Activated CD4-positive, alpha-beta T cell treated with anti-CD3 and anti-CD28 coated beads for 24 hours (primary cell): Measurements from ENCODE around the gene MPHOSPH9.
A peak's percentile ranks its signal among the peaks of the same experiment; 100 is the strongest.
"Not testable (repeated sequence)": the region's sequence is repeated elsewhere in the genome, so short reads cannot be mapped to it uniquely, and the experiment has no call there.

ENCODE experiments used
- DNase-seq, 2 donors: peaks; one replicate each; pipeline ENCODE4 v3.0.0-alpha.2; 2020; ENCODE audit warnings: low read depth in 2 of 2

The MPHOSPH9 gene

DNA sequence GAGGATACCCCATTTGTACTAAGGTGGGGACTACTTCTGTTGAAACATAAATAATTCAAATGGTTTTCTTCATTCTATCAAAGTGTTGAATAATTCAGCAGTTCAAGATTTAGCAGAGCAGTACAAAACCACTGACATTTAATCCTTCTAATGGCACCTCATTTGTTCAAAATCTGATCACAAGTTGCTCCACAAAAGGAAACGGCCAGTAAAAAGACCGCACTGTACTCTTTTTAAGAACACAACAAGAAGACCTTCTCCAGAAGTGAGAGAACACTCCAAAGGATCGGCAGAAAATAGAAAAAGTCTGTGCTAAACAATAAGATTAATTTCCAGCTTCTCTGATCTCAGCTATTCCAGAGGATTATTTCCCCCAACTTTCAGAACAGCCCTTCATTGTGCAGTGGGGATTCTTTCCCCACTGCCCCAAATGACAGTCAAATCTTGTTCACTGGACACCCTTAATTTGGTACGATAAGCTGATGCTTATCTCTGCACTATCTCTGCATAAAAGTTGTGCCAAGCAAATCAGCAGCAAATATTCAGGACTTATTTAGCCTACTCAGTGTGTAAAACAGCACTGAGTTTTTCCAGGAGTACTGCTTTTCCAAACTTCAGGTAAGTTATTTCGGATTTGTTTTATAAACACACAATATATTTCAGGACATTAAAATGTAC, 5.2 kb downstream of the MPHOSPH9 start:
- DNase-seq: no peak

DNA sequence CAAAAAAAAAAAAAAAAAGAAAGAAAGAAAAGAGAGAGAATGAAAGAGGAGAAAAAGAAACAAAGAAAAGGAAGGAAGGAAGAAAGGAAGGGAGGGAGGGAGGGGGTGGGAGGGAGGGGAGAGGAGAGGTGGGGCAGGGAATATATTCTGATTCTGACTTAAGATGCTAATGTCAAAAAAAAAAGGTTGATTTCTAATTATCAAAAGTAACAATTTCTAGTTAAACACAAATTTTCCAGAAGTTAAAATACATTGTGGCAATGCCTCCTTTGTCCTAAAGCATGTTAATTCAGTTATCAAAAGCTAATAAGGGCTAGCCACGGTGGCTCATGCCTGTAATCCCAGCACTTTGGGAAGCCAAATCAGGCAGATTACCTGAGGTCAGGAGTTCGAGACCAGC, 7.5 kb downstream of the MPHOSPH9 start:
- DNase-seq: no peak

DNA sequence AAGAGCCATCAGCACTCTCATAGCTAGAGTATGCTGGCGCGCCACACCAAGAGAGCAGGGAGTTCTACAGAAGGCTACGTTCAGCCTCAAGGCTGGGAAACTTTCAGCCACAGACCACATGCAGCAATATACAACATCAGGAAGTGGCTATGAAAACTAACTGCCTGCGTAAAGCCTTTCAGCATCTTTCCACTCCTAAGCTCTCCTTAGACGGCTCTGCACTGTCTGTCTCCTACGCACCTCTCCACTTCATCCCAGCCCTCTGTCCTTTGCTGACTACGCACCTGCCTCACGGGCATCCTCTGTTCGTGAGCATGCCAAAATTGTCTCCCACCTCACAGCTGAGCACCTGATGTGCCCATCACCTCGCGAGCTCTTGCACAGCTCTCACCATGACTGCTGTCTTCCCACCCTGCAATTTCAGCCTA, 9.7 kb downstream of the MPHOSPH9 start:
- DNase-seq: peak; percentile 27 to 32

DNA sequence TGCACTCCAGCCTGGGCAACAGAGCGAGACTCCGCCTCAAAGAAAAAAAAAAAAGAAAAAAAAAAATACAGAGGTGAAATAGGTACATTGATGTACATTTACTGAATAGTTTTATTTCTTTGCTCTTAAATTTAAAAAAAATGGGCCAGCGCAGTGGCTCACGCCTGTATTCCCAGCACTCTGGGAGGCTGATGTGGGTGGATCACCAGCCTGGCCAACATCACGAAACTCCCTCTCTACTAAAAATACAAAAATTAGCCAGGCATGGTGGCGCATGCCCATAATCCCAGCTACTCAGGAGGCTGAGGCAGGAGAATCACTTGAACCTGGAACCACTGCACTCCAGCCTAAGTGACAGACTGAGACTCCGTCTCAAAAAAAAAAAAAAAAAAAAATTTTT, 25.1 kb downstream of the MPHOSPH9 start:
- DNase-seq: not testable (repeated sequence)

DNA sequence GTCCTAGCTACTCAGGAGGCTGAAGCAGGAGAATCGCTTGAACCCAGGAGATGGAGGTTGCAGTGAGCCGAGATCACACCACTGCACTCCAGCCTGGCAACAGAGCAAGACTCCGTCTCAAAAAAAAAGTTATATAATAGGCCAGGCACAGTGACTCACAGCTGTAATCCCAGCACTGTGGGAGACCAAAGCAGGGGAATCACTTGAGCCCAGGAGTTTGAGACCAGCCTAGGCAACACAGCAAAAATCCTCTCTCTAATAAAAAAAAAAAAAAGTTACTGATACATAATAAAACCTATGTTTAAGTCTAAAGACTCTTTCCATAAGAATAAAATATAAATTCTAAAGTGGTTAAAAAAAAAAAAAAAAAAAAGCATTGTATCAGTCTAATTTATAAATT, 26.1 kb downstream of the MPHOSPH9 start:
- not testable (repeated sequence) for DNase-seq

DNA sequence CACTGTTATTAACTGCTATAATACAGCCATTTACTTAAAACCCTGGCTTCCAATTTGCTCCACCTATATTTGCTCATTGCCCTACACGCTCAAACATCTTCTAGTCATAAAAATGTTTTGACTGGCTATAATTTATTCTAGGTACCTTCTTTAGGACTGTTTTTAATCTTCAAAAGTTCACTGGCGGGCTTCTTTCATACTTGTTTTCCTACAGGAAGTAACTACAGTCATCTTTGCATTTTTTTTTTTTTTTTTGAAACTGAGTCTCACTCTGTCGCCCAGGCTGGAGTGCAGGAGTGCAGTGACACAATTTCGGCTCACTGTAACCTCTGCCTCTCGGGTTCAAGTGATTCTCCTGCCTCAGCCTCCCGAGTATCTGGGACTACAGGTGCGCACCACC, 32.5 kb downstream of the MPHOSPH9 start:
- no peak for DNase-seq

DNA sequence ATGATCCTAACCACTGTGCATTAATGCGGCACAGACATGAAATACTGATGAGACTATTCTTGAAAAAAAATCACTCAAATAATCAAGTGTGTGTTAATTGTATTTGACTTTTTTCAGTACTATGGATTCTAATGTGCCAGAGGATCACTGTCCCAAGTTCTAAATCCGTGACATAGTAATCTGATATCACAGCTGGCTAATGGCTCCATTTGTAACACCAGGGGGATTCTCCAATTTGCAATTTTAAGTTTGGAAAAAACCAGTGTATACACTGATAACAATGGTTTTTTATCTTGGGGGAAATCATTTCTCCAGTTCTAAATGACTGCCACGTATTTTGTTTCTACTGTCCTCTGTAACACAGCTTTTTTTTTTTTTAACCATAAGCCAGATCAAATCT, 33.0 kb downstream of the MPHOSPH9 start:
- DNase-seq: no peak

DNA sequence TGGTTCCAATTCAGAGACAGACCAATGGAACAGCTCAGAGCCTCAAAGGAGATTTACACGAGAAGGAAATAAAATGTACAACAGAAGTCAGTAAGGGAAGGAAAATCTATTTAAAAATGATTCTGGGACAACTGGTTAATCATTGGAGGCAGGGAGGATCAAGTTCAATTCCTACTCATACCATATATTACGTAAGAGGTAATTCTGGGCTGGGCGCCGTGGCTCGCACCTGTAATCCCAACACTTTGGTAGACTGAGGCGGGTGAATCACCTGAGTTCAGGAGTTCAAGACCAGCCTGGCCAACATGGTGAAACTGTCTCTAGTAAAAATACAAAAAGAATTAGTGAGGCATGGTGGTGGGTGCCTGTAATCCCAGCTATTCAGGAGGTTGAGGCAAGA, 45.3 kb downstream of the MPHOSPH9 start:
- DNase-seq: no peak

DNA sequence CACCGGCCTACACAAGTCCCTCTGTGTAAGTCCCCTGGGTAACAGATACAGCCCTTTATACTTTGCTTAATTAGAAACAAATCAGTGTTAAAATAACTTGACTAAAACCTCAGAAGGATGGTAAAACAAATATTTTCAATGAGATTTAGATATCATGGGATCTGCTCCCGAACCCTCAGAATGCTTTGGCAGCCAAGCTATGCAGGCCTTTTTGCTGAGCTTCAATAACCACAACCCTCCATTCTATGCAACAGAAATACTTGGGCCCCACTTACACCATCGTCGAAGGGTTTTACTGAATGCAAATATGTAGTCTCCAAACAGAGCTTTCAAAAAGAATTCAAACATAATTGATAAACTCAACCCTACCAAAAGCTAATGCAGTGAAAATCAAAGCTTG, 52.8 kb downstream of the MPHOSPH9 start:
- no peak for DNase-seq

DNA sequence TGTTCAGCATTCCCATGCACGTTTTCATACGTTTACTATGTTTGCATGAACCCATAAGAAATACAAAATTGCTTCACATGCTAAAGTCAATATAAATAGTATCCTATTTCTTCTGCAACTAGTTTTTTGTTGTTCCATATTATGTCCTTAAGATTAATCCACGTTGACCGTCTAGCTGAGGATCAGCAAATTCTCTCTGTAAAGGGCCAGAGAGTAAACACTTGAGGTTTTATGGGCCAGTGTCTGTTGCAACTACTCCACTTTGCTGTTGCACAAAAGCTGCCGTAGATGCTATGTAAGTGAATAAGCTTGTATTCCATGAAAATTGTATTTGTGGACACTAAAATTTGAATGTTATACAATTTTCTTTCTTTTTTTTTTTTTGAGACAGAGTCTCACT, 61.0 kb downstream of the MPHOSPH9 start:
- no peak for DNase-seq

DNA sequence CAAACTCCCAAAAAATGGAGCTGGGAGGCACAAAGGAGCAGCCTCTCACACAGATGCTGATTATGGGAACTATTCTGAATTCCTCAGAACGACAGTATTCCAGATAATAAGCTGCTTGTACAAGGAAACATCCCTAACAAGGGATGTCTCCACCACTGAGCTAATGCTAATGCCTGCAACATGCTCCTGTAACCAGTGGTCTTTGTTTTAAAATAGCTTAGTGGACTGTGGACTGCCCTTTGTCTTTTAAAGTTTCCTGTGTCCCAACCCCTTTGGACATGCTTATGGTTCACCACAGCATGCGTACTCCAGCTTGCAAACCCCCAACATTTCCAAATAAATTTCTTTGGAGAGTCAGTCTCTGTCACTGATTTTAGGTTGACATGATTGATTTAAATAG, 65.6 kb downstream of the MPHOSPH9 start:
- no peak for DNase-seq

DNA sequence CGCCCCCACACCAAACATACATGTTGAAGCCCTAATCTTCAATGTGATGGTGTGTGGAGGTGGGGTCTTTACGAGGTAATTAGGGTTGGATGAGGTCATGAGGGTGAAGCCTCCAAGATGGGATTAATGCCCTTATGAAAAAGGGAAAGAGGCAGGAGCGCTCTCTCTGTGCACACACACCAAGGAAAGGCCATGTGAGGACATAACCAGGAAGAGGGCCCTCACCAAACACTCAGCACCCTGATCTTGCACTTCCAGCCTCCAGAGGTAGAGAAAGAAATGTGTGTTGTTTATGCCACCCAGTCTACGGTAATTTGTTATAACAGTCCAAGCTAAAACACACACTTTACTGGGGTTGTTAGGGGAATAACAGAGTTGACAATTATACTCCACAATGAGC, 67.4 kb downstream of the MPHOSPH9 start:
- DNase-seq: no peak

DNA sequence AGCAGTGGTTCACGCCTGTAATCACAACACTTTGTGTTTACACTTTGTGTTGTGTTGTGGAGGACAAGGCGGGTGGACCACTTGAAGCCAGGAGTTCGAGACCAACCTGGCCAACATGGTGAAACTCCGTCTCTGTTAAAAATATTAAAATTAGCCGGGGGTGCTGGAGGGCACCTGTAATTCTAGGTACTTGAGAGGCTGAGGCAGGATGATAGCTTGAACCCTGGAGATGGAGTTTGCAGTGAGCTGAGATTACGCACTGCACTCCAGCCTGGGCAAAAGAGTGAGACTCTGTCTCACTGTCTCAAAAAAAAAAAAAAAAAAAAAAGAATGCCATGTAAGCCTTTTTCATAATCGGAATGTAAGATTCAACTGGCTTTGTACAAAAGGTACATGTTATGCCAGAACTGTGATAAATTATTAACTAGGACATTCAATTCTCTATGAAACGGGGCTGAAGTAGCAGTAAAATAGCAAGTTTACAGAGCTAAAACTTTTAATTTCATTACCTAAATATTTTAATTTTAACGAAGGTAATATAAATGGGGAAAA, 68.2 kb downstream of the MPHOSPH9 start:
- no peak for DNase-seq

DNA sequence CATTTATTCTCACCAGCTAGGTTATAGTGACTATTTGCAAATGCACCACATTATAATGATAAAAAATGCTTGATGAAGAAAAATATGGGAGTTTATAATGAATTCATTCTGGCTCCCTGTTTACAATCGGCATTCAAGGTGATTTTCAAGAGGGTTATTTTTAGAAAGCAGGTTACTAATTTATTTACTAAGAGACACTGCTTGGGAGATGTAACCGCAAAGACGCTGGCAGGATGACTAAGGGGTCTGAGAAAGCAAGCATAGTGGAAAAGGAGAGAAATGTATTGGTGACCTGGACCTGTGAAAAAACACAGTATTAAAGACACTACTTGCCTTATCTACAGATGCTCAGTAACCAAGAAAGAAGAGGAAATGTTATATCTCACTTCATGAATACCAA, 68.7 kb downstream of the MPHOSPH9 start:
- no peak for DNase-seq

DNA sequence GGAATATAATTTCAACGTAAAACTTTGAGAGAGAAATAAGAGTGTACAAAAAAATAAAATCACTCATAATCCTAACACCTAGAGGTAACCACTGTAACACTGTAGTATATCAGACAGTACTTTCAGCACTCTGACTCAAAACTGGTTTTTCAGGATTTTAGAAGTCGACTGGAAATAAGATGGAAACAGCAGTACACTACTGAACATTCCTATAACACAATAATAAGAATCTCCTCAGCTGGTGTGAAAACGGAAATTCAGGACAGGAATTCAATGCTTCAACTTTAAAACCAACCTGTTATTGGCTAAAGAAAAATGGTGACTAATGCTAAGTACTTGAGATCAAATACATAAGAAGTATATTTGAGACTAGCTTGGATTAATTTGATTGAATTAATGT, 69.7 kb downstream of the MPHOSPH9 start:
- DNase-seq: no peak

DNA sequence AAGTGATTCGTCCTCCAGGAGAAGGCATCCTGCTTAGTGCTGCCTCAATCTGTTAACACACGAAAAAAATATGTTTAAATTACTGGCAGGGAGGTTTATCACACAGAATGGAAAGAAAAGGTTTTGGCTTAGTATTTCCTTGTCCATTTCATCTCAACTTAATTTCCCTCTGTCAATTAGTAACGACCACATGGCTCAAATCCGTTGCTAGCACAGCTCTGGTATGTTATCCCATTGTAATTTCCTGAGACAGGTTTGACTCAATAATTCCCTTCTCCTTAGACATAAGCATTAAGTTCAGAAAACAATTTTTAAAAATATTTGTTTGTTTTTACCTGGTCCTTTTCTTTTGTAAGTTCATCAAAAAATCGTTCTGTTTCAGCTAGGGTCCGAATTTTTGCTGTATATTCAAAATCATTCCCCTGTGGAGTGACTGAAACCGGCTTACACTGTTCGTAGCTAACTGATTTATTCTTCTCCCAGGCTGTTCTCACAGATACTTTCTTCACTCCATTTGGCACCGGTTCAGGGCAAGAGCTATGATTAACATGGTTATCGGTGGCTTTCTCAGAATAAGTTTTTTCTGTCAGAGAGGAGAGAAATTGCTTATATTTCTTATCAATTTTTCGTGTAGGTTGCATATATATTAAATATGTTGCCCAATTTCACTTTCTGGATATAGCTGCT, 72.0 kb downstream of the MPHOSPH9 start:
- DNase-seq: no peak

DNA sequence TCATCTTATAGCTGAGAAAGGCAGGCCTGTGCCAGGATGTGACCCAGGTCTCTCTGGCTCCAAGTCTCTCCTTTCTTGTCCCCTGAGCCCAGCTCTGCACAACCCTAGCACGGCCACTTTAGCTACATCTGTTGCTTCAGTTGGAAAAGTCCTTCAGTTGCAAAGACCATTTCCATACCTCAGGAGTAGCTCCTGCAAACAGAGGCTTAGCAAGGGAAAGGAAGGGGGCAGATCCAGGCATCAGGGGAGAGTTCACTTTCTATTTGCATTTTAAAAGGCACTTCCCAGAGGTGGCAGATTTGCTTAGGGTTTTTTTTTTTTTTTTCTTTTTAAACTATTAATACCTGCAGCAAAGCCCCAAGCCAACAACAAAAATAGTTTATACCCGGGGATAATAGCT, 79.0 kb downstream of the MPHOSPH9 start:
- DNase-seq: no peak

DNA sequence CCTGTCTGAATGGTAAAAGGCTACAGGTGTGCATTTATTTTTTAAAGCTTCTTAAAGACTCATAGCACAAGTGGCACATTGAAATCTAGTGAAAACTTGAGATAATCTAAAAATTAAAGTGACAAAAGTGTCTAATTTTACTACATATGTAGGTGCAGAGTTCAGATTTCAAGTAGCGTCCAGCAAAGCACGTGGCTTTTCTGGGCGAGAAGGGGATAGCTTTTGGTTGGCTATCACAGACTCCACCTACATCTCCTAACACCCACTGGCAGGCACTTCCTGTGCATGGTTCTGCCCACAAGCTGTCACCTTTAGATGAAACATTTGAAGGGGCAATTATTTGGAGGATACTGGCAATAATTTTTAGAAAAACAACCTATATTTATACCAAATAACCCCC, 80.1 kb downstream of the MPHOSPH9 start:
- no peak for DNase-seq

DNA sequence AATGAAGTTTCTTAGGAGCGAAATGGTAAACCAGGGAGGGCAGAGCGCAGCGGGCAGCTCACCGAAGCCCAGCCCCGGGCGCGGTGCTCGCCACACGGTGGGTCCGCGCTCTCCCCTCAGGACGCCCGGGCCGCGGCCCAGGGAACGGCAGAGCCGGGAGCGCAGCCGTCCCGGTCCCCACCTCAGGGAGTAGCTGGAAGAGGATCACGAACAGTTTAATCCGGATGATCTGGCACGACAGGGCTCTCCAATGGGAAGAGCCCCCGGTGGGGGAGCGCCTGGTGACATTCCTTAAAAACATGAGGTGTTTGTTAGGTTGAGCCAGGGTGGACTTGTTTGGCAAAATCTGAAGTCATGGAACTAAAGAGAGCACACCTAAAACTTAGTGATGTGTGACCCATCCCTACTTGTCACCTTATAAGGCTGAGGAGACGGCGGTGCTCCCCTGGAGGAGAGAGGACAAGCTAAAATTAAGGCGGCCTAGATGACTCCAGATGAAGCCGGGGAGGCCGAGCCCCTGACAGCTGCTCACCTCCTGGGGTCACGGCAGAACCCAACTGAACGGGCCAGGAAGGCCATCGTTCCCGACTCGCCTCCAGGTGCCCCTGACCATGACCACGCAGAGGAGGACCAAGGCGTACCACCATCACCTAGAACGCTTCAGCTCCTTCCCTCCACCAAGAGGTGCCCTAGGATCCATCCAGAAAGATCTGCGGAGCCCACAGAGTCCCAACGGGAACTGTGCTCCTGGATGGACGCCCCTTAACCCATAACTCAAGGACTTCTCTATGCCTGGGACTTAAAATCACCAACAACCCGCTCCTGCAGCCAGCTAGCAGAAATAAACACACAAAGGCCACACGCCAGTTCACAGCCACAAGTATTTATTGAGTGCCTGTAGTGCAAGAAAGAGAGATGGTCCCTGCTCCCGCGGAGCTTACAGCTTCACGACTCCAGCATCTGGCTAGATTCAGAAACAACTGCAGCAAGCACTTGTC, 81.2 kb downstream of the MPHOSPH9 start:
- DNase-seq: no peak

DNA sequence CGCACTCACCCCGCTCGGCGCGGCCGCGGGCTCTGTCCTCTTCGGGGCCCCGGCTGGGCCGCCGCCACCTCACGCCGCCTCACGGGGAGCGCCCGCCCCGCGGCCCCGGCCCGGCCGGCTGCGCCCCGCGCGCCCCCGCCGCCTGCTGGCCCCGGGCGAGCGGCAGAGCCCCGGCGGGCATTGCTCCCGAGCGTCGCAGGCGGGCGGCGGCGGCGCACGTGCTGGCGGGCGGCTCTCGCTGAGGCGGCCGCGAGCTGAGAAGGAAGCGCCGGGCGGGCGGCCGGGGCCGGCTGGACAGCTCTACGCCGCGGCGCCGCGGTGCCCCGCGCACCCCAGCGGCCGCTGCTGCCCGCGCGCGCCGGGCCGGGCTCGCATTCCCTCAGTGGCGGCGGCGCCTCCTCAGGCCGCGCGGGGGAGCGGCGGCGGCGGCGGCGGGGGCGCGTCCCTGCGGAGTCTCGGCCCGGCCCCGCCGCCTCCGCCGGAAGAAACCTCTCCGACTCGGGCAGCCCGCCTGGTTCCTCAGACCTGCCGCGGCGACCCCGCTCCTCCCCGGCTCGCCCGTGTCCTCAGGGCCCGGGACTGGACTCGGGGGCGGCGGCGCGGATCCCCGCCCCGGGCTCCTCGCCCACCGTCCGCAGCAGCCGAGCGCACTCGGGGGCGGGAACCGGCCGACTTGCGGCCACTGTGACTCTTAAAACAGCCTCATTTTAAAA, 82.0 kb downstream of the MPHOSPH9 start, which contains the start of gene PITPNM2:
Gene PITPNM2, minus strand, starts transcription at position 347 of the 713 bp plus-strand sequence. CDS start 116,500 bp downstream, outside the sequence.
- DNase-seq: peak; percentile 30 to 38

DNA sequence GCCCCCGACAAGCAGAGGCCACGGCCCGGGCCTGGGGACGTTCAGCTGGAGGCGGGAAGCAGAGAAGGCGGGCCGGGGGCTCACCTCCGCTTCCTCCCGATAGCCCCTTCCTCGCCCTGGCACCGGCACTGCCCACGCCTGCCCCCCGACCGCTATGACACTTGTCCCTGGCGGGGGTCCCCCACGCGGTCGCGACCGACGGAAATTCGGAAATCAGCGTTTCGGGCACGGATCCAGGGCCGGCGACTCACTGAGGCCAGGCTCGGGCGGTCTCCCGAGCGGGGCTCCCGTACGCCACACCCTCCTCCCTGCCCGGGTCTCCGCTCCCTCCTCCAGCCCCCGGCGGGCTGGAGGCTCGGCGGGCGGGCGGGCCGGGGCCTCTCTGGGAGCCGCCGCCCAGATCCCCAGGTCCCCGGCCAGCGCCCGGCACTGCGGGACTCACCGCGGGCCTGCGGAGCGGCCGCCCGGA, 82.6 kb downstream of the MPHOSPH9 start:
- DNase-seq: no peak
